ENCODE measurements around the gene ADGRF1. TPM values are rescaled to one million over a fixed set of nuclear protein-coding genes. Genes with fewer than 3 reads are reported as not detected.

ADGRF1 gene
- polyA plus RNA-seq, 2 donors, result 25.5 to 47.9 TPM

GRCh38 chr6:46956409-46956808 lies 85.7 kb downstream of the ADGRF1 start:
- Histone ChIP-seq H3K27me3 (ENCODE audit: control insufficient read depth in 1 of 2, insufficient read depth in 2 of 2, low read length in 2 of 2) (peaks cover 0 to 6% of the 10 kb centered on the region in 2 donors), H3K36me3 (ENCODE audit: control insufficient read depth in 2 of 2, insufficient read depth in 2 of 2, low read length in 1 of 2) (no peaks in the 10 kb centered on the region), H3K4me3 (ENCODE audit: low read depth in 1 of 2, low read length in 2 of 2) (no peak overlapping the region), H3K27ac (ENCODE audit: low read depth in 2 of 2, low read length in 1 of 2) (no peak overlapping the region), H3K9me3 (ENCODE audit: control insufficient read depth in 2 of 2, insufficient read depth in 1 of 2, low read depth in 1 of 2, low read length in 1 of 2) (no peaks in the 10 kb centered on the region), H3K4me1 (ENCODE audit: control insufficient read depth in 2 of 2, insufficient read depth in 2 of 2, low read length in 1 of 2) (no peaks in the 10 kb centered on the region)
- 98 to 99% methylated on average over 6 of the region's 6 CpGs for WGBS, 2 donors

GRCh38 chr6:46954837-46955451 lies 87.2 kb downstream of the ADGRF1 start:
- Histone ChIP-seq H3K4me1 (ENCODE audit: control insufficient read depth in 2 of 2, insufficient read depth in 2 of 2, low read length in 1 of 2) (no peaks in the 10 kb centered on the region), H3K4me3 (ENCODE audit: low read depth in 1 of 2, low read length in 2 of 2) (no peak overlapping the region), H3K9me3 (ENCODE audit: control insufficient read depth in 2 of 2, insufficient read depth in 1 of 2, low read depth in 1 of 2, low read length in 1 of 2) (no peaks in the 10 kb centered on the region), H3K36me3 (ENCODE audit: control insufficient read depth in 2 of 2, insufficient read depth in 2 of 2, low read length in 1 of 2) (no peaks in the 10 kb centered on the region), H3K27me3 (ENCODE audit: control insufficient read depth in 1 of 2, insufficient read depth in 2 of 2, low read length in 2 of 2) (peaks cover 0 to 2% of the 10 kb centered on the region in 2 donors), H3K27ac (ENCODE audit: low read depth in 2 of 2, low read length in 1 of 2) (no peak overlapping the region)
- WGBS, 2 donors, result 43 to 57% methylated on average over 4 of the region's 4 CpGs

GRCh38 chr6:46953921-46954320 lies 88.2 kb downstream of the ADGRF1 start:
- Histone ChIP-seq H3K27ac (ENCODE audit: low read depth in 2 of 2, low read length in 1 of 2) (no peak overlapping the region), H3K4me1 (ENCODE audit: control insufficient read depth in 2 of 2, insufficient read depth in 2 of 2, low read length in 1 of 2) (no peaks in the 10 kb centered on the region), H3K4me3 (ENCODE audit: low read depth in 1 of 2, low read length in 2 of 2) (no peak overlapping the region), H3K9me3 (ENCODE audit: control insufficient read depth in 2 of 2, insufficient read depth in 1 of 2, low read depth in 1 of 2, low read length in 1 of 2) (no peaks in the 10 kb centered on the region), H3K36me3 (ENCODE audit: control insufficient read depth in 2 of 2, insufficient read depth in 2 of 2, low read length in 1 of 2) (no peaks in the 10 kb centered on the region), H3K27me3 (ENCODE audit: control insufficient read depth in 1 of 2, insufficient read depth in 2 of 2, low read length in 2 of 2) (peaks cover 0 to 2% of the 10 kb centered on the region in 2 donors)
- 76 to 85% methylated on average over 4 of the region's 4 CpGs for WGBS, 2 donors

GRCh38 chr6:46949632-46950280 lies 92.4 kb downstream of the ADGRF1 start:
- H3K27ac ChIP-seq (ENCODE audit: low read depth in 2 of 2, low read length in 1 of 2), result no peak overlapping the region
- no peaks in the 10 kb centered on the region for H3K9me3 ChIP-seq (ENCODE audit: control insufficient read depth in 2 of 2, insufficient read depth in 1 of 2, low read depth in 1 of 2, low read length in 1 of 2)
- WGBS, 2 donors, result 72 to 75% methylated on average over 8 of the region's 8 CpGs
- no peaks in the 10 kb centered on the region for H3K4me1 ChIP-seq (ENCODE audit: control insufficient read depth in 2 of 2, insufficient read depth in 2 of 2, low read length in 1 of 2)
- H3K36me3 ChIP-seq (ENCODE audit: control insufficient read depth in 2 of 2, insufficient read depth in 2 of 2, low read length in 1 of 2), result no peaks in the 10 kb centered on the region
- no peak overlapping the region for H3K4me3 ChIP-seq (ENCODE audit: low read depth in 1 of 2, low read length in 2 of 2)
- H3K27me3 ChIP-seq (ENCODE audit: control insufficient read depth in 1 of 2, insufficient read depth in 2 of 2, low read length in 2 of 2), result peaks cover 0 to 2% of the 10 kb centered on the region in 2 donors

- no peaks in the 10 kb centered on the region for H3K36me3 ChIP-seq (ENCODE audit: control insufficient read depth in 2 of 2, insufficient read depth in 2 of 2, low read length in 1 of 2)
- peaks cover 0 to 2% of the 10 kb centered on the region in 2 donors for H3K27me3 ChIP-seq (ENCODE audit: control insufficient read depth in 1 of 2, insufficient read depth in 2 of 2, low read length in 2 of 2)
- 80 to 81% methylated on average over 8 of the region's 8 CpGs for WGBS, 2 donors
- no peak overlapping the region for H3K4me3 ChIP-seq (ENCODE audit: low read depth in 1 of 2, low read length in 2 of 2)
- no peak overlapping the region for H3K27ac ChIP-seq (ENCODE audit: low read depth in 2 of 2, low read length in 1 of 2)
- no peaks in the 10 kb centered on the region for H3K4me1 ChIP-seq (ENCODE audit: control insufficient read depth in 2 of 2, insufficient read depth in 2 of 2, low read length in 1 of 2)
- no peaks in the 10 kb centered on the region for H3K9me3 ChIP-seq (ENCODE audit: control insufficient read depth in 2 of 2, insufficient read depth in 1 of 2, low read depth in 1 of 2, low read length in 1 of 2)
Measured at GRCh38 chr6:46948699-46949098, 93.4 kb downstream of the ADGRF1 start.

Other genes with a start within 250 kb of the ADGRF1 start
- under 1 TPM in 1 of 2 donors, not detected in 1; 0.01 TPM for gene MEP1A, start 248.9 kb downstream of the ADGRF1 start, polyA plus RNA-seq
- gene ADGRF5, start 120.4 kb downstream of the ADGRF1 start, polyA plus RNA-seq, result 1 to 10 TPM; 1.7 to 2.2 TPM

All from esophagus (tissue), 2 donors.